Measurements from ENCODE around the gene ADRA1B.
"Not testable (repeated sequence)": the region's sequence is repeated elsewhere in the genome, so short reads cannot be mapped to it uniquely, and the experiment has no call there.

Gene ADRA1B

DNA sequence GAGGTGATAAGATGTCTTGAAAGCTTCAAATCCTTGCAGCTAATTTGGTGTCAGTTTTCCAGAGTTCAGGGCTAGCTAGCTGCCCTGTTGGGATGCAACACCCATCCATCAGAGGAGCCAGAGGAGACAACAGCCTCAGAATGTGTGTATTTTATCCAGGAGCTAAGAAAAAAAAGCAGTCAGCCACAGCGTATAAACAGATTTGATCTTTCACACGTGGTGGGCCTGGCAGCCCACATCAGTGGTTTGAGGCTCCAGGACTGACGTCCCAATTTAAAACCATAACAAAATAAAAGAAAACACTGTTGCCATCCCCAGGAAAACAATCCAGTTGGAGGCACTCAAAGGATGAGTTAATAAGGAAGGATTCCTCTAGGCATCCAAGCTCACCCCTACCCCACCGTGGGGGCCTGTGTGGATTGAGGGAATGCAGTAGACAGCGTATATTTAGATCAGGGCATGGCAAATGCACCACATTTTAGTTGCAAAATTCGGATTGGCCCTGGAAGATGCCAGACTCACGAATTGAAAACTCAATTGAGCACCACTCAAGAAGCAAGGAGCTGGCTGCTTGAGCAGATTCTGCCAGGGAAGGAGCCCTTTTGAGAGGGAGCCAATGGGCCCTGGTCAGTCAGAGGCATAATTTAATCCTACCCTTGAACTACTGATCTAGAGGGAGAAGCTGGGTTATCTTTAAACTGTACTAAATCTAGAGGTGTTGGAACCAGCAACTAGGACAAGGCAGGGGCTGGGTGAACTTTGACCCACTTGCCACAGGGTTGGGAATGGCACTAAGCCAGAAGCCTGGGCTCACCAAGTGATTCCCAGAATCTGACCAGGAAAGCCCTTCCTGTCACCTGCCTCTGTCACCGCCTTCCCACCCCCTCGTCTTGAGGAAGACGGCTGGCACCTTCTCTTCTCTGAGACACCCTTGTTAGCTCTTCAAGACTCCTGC lies 17.5 kb downstream of the ADRA1B start:
- no peak for DNase-seq

DNA sequence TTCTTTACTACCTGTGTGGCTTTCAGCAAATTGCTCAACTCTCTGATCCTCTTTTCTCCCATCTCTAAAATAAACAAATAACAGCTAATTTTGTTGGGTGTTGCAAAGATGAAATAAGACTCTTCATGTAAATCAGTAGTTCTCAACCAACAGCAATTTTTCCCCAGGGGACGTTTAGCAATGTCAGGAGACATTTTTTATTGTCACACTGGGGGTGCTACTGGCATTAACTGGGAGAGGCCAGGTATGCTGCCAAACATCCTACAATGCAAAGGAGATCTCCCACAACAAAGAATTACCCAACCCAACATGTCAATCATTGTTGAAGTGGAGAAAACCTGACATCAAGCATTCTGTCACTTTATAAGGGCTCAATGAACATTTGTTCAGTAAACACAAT lies 19.7 kb downstream of the ADRA1B start:
- DNase-seq, result no peak

DNA sequence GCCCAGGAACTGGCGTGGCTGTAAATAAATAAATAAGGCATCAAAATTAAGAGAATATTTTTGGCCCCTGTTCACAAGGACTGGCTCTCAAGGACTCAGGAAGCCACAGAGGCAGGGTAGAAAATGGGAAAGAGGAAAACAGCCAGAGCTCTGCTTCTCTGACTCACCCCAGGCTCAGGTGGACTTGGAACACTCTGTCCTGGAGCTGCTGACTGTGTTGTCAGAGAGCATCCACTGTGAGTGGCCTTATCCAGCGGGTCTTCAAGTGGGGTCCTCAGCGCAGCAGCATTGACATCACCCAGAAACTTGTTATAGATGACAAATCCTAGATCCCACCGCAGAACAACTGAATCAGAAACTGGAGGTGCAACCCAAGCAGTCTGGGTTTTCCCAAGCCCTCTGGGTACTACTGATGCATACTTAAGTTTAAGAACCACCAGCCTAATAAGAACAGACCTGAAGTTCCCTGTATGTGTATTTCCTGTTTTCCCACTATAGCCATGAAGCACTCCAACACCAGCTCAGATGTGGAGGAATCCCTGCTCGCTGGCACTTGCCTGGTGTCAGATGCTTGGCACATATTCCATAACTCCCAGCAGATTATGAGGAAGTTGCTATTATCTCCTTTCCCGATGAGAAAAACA lies 20.5 kb downstream of the ADRA1B start:
- DNase-seq, result no peak

DNA sequence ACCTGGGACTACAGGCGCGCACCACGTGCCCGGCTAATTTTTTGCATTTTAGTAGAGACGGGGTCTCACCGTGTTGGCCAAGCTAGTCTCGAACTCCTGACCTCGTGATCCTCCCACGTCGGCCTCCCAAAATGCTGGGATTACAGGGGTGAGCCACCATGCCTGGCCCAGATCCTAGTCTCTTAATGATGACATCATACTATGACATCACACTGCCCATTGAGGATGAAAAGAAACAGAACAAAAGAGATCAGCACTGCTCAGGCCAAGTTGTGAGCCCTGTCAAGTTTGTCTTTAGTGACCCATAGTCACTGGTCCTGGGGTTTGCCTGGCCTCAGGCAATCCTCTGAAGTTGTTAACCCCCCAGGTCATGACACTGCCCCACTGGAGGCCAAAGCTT lies 21.3 kb downstream of the ADRA1B start:
- no peak for DNase-seq

DNA sequence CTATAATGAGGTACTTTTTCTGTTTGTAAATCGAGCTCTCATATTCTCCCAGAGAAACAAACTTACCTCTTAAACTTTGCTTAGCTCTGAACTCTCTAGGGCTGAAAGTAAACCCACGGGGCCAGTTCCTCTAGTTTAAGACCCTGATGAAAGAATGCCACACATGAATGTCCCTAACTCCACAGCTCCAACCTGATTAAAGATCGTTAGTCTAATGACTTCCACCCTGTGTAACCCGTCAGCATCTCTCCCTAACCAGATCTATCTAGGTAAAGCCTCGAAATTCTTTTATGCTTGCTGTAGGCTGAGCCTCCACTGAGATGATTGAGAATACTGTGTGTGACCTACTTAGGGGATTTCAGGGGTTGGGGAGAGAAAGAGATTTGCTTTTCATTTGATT lies 27.0 kb downstream of the ADRA1B start:
- DNase-seq, result no peak

DNA sequence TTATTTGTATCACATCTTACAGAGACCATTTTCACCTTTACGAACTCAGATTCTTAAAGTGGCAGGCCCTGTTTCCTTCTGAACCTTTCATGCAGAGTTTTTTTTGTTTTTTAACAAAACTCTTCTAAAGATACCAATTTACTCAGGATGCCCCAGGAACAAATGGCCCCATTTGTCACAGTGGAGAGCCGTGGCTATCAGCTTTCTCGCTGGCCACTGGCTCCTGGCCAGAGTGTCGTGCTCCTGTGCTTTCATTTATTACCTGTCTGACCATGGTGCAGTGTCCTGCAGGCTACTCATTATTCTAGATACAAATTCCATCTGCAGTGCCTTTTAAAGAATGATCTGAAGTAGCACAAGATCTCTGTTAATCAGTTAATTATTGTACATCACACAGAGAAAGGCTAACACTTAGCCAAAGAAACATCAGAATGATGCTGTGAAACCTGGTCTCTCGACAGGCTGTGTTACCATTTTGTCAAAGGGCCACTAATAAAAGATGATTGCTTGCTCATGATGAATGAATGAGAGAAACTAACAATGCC lies 27.8 kb downstream of the ADRA1B start:
- DNase-seq, result peak in 1 of 2 experiments; percentile 12

DNA sequence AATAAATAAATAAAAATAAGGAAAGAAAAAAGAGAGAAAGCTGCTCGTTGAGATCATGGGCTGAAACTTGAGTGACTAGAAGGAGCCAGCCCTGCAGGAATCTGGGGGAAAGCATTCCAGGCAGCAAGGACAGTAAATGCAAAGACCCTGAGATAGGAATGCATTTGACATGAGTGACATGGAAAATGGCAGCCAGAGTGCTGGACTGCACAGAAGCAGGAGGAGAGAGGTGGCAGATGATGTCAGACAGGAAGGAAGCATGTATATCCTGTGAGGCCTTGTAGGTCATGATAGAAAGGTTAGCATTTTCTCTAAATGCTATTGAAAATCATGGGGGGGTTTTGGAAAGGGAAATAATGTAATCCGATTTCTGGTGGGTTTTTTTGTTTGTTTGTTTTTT lies 29.1 kb downstream of the ADRA1B start:
- DNase-seq, result no peak

DNA sequence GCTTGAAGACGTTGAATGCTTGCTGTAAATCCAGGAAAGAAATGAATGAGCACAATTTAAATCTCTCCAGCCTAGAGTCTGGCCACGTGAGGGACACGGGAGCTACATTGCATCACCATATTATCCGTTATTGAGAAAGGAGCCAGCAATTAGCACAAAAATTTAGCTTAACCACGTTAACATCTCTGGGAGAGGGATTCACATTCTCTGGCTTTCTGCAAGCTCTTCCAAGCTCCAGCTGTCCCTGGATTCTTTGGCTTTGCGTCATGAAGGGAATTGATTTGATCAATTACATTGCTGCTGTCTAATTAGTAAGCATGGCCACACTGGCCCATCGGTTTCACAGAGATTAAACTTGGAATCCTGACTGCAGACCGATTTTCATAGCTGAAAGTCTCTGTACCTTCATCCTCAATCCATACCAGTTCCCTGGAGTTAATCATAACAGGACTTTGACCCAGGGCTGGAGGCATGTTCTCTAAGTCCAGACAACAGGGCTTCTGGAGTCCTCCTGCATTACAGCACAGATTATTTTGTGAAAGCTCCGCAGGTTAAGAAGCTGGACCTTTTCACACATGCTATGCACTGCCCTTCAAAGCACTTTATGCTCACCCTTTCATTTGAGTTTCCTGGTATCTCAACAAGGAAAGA lies 31.6 kb downstream of the ADRA1B start:
- no peak for DNase-seq

DNA sequence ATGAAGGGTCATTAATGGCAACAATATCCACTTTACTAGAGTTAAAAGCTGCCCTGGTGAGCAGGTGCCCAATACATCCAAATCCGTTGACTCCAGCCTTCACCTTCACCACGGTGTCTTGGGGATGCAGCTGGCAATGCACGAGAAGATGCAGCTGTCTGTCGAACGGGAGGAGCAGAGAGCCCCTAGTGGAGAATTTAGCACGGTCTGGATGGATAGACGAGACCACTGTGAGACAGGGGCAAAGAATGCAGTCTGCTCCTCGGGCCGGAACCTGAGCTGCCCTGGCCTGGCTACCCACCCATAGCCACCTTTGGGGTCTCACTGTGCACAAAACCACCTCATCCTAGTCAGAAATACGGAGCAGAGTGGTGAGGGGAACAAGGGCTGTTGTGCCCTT lies 35.1 kb downstream of the ADRA1B start:
- DNase-seq, result no peak

DNA sequence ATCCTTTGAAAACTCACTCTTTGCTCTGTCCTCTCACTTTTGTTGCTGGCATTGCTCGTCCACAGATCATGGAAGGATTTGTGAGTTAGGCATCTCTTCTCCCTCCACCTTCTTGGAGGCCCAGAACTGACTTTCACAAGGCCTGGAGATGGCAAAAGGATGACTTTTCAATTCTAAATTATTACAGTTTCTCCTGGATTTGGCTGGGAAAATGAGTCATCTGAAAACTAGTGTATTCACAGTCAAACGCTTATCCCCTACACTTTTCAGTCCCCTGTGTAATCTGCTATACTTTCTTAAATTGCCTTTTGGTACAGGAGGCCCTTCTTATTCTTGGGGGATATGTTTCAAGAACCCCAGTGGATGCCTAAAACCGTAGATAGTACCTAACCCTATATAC lies 35.6 kb downstream of the ADRA1B start:
- DNase-seq, result no peak

DNA sequence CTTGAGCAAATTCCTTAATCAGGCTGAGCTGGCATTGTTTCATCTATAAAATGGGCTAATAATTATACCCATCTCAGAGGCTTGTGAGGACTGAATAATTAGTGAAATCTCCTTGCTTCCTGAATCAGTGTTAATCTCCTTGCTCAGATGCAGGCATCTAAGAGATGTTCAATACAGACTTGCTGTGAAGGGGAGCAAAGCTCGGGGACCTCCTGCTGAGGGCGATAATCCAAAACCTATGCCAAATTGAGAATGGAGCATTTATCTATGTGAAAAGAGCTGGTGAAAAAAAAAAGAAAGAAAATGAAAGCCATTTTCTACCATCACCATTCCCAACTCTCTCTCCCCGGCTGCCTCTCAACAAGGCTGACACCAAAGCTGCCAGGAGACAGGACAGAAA lies 37.3 kb downstream of the ADRA1B start:
- DNase-seq, result no peak

DNA sequence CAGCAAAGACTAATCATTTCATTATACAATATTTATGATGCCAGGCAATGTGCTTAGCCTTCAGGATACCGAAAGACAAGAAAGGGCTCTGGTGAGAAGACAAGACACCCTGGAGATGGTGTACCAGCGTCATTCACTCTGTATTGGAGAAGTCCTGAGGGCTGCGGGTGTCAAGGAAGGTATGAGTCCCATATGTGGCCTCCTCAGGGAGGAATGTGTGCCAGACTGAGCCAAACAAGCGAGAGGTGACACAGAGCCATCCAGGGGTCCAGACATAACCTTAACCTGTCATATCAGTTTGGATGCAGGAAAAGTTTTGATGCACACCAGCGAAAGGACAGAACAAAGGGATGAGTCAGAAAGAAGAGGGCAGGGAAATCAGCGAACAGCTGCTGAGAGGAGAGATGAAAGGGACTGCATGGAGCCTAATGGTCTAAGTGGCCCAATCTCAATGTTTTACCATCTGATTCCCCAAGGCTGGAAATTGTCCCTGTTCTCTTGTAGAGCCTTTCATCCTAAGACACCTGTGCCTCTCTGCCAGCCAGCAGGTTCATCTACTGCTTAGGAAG lies 38.9 kb downstream of the ADRA1B start:
- no peak for DNase-seq

DNA sequence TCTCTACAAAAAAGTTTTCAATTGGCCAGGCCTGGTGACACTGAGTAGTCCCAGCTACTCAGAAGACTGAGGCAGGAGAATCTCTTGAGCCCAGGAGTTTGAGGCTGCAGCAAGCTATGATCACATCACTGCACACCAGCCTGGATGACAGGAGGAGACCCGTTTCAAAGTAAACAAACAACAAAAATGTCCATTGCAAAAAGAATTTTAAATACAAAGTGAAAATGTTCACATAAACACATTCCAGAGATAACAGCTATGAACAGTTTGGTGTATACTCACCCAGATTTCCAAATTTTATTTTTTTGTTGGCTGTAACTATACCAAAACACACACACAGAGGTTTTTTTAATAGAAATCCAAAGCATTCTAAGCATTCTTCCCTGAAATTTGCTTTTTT lies 39.8 kb downstream of the ADRA1B start:
- no peak for DNase-seq

DNA sequence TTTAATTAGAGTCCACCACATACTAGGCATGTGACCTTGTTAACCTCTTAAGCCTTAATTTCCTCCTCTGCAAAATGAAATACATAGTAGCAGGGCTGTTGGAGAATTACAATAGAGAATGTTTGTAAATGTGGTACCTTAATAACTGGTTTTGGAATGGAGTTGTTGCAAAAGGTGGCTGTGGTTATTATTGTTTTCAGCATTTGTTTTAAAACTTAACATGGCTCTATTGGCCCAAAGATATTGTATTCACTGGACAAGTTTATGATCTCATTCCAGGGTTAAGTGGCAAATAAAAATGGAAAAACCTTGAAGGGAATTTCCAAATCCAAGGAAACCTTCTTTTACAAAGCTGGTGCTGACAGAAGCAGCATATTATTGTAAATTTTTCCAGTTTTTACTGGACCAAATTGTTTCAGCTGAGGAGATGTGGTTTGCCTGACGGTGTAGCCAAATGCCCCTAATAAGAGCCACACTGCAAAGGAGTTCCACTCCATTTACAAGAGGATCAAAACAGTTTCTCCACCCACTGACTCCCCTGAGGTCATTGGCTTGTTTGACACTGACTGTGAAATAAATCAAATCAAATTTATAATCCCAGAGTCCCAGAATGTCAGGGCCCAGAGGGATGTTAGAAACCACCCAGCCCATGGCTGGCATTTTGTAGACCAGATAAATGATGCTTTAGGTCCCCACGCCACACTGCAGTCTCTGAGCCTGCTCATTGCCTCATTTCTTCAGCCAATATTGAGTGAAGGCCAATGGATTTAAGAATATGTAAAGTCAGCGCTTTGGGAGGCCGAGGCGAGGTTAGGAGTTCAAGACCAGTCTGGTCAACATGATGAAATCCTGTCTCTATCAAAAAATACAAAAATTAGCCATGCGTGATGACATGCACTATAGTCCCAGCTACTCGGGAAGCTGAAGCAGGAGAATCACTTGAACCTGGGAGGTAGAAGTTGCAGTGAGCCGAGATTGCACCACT lies 45.2 kb downstream of the ADRA1B start:
- no peak for DNase-seq

DNA sequence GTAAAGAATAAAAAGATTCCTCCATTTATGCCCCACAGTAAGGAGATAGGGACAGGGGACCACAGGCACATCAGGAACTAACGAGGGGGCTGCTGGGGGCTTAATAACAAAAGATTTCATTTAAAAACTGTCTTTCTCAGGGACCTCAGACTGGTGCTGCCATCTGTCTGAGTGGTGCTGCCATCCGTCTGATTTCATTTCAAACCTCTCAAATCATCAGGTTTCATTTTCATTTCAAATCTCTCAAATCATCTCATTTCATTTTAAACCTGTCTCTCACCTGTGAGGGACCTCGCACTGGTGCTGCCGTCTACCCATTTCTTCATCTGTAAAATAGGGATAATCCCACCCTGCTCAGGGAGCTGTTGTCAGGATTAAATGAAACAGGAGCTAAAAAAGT lies 45.9 kb downstream of the ADRA1B start:
- DNase-seq, result no peak

DNA sequence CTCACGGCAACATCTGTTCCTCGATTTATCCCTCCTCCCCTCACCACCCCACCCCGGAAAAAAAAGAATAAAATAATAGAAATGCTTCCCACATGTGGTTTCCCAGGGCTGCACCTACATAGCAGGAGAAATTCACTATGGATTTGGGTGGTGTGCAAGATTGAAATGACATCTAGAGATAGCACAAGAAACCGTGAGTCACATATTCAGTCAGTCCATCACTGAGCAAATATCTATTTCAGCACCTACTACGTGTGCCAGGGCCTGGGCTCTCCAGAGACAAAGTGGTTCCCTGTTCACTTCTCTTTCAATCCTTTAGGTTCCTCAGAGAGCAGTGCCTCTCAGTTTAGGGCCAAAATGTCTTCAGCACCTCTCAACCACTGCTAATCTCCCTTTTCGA lies 47.7 kb downstream of the ADRA1B start:
- no peak for DNase-seq

DNA sequence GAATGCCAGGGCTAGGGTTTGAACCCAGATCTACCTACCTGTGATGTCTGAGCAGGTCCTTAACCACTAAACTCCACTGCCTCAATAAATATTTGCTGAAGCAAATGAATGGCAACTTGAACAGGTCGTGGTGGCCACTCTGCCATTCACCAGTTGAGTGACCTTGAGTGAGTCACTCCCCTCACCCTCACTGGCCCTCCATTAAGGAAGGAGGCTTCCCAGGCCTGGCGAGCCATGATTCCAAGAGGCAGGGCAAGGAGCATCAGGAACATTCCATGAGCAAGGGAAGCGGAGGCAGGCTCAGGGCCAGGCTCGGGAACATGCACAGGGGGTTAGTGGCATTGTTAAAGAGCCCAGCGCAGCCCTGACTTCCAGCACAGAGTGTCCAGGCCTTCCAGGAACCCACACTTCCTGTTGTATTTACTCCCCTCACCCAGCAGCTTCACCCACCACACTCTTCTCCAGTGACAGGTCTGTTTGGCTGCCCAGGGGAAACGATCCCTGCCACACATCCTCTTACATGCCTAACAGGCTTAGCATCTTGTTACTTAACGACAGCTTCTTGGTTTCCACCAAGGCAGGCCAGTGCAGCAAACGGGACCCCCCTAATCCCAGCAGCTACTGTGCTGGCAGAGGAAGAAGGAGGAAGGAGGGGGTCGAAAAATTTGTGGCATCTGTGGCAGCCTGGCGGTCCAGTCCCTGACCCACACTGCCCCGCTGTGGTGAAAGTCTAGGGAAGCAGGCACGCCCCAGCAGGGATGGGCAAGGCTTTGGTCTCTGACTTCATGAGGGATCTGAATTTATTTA lies 49.0 kb downstream of the ADRA1B start:
- peak in 1 of 2 experiments; percentile 4 for DNase-seq

DNA sequence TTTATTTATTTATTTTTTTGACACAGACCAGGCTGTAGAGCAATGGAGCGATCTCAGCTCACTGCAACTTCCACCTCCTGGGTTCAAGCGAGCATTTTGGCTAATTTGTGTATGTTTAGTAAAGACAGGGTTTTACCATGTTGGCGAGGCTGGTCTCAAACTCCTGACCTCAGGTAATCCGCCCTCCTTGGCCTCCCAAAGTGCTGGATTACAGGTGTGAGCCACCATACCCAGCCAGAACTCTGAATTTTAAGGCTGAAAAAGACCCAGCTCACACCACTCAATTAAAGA lies 49.5 kb downstream of the ADRA1B start:
- not testable (repeated sequence) for DNase-seq

DNA sequence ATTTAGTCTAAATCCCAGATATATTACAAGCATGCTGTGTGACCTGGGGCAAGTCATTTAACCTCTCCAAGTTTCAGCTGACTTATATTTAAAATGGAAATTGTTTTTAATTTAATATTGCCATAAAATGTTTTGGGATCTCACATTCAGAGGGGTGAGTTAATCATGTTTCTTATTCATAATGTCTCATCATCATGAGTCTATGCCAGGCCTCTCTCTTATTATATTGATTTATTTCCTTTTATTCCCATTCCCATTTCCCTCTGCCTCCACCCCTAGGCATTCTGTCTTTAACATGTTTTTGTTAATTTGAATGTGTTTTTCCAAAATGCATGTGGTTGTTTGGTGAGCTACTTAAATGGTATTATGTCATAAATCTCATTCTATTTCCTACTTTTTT lies 53.7 kb downstream of the ADRA1B start:
- DNase-seq, result no peak

DNA sequence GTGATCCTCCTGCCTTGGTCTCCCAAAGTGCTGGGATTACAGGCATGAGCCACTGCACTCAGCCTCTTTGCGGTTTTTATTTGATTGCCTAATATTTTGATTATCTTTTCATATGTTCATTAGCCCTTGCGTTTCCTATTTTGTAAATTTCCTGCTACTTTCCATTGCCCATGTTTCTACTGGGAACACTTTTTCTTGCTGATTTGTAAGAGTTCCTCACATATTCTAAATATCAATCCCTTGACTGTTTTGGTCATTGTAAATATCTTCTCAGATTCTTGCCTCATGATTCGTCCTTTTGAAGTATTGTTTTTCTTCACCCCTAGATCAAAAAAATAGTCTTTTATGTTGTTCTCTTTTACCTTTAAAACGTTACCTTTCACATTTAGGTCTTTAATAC lies 54.8 kb downstream of the ADRA1B start:
- no peak for DNase-seq

DNA sequence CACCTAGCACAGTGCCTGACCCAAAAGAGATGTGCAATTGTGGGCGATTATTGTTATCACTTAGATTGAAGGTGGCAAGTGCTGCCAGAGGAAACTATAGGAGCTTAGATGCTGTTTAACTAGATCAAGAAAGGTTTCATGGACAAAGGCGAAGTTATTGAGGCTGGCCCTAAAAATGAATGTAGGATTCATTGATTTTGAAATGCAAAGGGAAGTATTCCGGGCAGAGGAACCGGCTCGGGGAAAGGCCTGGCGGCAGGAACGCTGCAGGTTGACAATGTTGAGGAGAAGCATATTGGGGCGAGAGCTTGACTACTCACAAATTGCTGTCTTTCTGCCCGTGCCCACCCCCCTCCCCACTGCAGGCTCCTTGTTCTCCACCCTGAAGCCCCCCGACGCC lies 55.2 kb downstream of the ADRA1B start:
- no peak for DNase-seq

Measured in NCI-H2081 (cell line).